Esophagus (tissue), 2 donors: ENCODE data around the gene ALOX15. TPM values are rescaled to one million over a fixed set of nuclear protein-coding genes. Genes with fewer than 3 reads are reported as not detected.
"Not testable (repeated sequence)": the region's sequence is repeated elsewhere in the genome, so short reads cannot be mapped to it uniquely, and the experiment has no call there.

Source experiments
- H3K27ac ChIP-seq, 2 donors: one replicate each; pipeline ENCODE4 v1.5.1; 2013; ENCODE audit warnings: low read depth in 2 of 2, mild to moderate bottlenecking in 2 of 2, inconsistent platforms in 1 of 2, low read length in 1 of 2, moderate library complexity in 1 of 2
- H3K27me3 ChIP-seq, 2 donors: one replicate each; pipeline ENCODE4 v1.6.1; 2013; ENCODE audit warnings: low read length in 2 of 2, control low read depth in 1 of 2, mild to moderate bottlenecking in 1 of 2; ENCODE audit not compliant: insufficient read depth in 2 of 2, control insufficient read depth in 1 of 2
- H3K36me3 ChIP-seq, 2 donors: one replicate each; pipeline ENCODE4 v1.6.1; 2013; ENCODE audit warnings: low read length in 1 of 2; ENCODE audit not compliant: control insufficient read depth in 2 of 2, insufficient read depth in 2 of 2
- H3K4me1 ChIP-seq, 2 donors: one replicate each; pipeline ENCODE4 v1.6.1; 2013; ENCODE audit warnings: low read length in 1 of 2; ENCODE audit not compliant: control insufficient read depth in 2 of 2, insufficient read depth in 2 of 2
- H3K4me3 ChIP-seq, 2 donors: one replicate each; pipeline ENCODE4 v1.5.1; 2013; ENCODE audit warnings: low read length in 2 of 2, mild to moderate bottlenecking in 2 of 2, low read depth in 1 of 2, moderate library complexity in 1 of 2
- H3K9me3 ChIP-seq, 2 donors: one replicate each; pipeline ENCODE4 v1.6.1; 2013; ENCODE audit warnings: mild to moderate bottlenecking in 2 of 2, low read depth in 1 of 2, low read length in 1 of 2, moderate library complexity in 1 of 2; ENCODE audit not compliant: control insufficient read depth in 2 of 2, insufficient read depth in 1 of 2
- WGBS, 2 donors: extraction: QIAGEN DNeasy Blood & Tissue Kit; methylation state at CpG; one replicate each; pipeline ENCODE4 v1.1.7; 2013; 5-methylcytosine and 5-hydroxymethylcytosine counted together
- polyA plus RNA-seq, 2 donors: library from polyadenylated mRNA; stranded (reverse); fragments of 200-250 nt; gene quantifications; one replicate each; pipeline ENCODE4 v1.2.3, GENCODE V29; 2013
- donor health status: healthy with polysubstance abuse.
- donor health status: Bipolar disorder and iron deficiency.

Gene ALOX15
- polyA plus RNA-seq, 2 donors = 0.04 to 0.22 TPM

- Histone ChIP-seq H3K4me1 (peaks cover 12 to 13% of the 10 kb centered on the region in 2 donors), H3K27me3 (peaks cover 9 to 15% of the 10 kb centered on the region in 2 donors), H3K4me3 (peak overlapping the region; percentile 33 to 39)
- WGBS, 2 donors = 7 to 10% methylated on average over 25 of the region's 56 CpGs
- H3K36me3 ChIP-seq, H3K27ac ChIP-seq, H3K9me3 ChIP-seq: not testable (repeated sequence)
These were observed 2.0 kb downstream of the ALOX15 start for GRCh38 chr17:4639301-4640059.

- not testable (repeated sequence) for H3K36me3 ChIP-seq, H3K27ac ChIP-seq, H3K9me3 ChIP-seq
- Histone ChIP-seq H3K4me1 (peaks cover 12 to 13% of the 10 kb centered on the region in 2 donors), H3K27me3 (peaks cover 9 to 15% of the 10 kb centered on the region in 2 donors), H3K4me3 (peak overlapping the region in 1 of 2 donors; percentile 33)
- 42 to 43% methylated on average over 8 of the region's 8 CpGs for WGBS, 2 donors
These were observed 2.7 kb downstream of the ALOX15 start for GRCh38 chr17:4638766-4639165.

GRCh38 chr17:4636474-4637100 is 4.9 kb downstream of the ALOX15 start:
- Histone ChIP-seq H3K9me3 (no peaks in the 10 kb centered on the region), H3K27ac (no peak overlapping the region), H3K4me1 (peaks cover 9 to 13% of the 10 kb centered on the region in 2 donors), H3K27me3 (peaks cover 4 to 9% of the 10 kb centered on the region in 2 donors), H3K4me3 (no peak overlapping the region), H3K36me3 (no peaks in the 10 kb centered on the region)
- 59 to 60% methylated on average over 12 of the region's 12 CpGs for WGBS, 2 donors

GRCh38 chr17:4635823-4636375 is 5.6 kb downstream of the ALOX15 start:
- Histone ChIP-seq H3K9me3 (no peaks in the 10 kb centered on the region), H3K4me1 (peaks cover 5 to 11% of the 10 kb centered on the region in 2 donors), H3K36me3 (no peaks in the 10 kb centered on the region), H3K27me3 (peaks cover 0 to 5% of the 10 kb centered on the region in 2 donors), H3K27ac (no peak overlapping the region), H3K4me3 (no peak overlapping the region)
- WGBS, 2 donors = 9 to 13% methylated on average over 6 to 10 of the region's 10 CpGs

GRCh38 chr17:4634976-4635375 is 6.5 kb downstream of the ALOX15 start:
- no peak overlapping the region for H3K27ac ChIP-seq
- H3K27me3 ChIP-seq = peaks cover 0 to 5% of the 10 kb centered on the region in 2 donors
- H3K4me1 ChIP-seq = peaks cover 5 to 11% of the 10 kb centered on the region in 2 donors
- no peaks in the 10 kb centered on the region for H3K9me3 ChIP-seq
- no peaks in the 10 kb centered on the region for H3K36me3 ChIP-seq
- WGBS, 2 donors = 57% methylated on average over 4 of the region's 4 CpGs
- H3K4me3 ChIP-seq = no peak overlapping the region

- H3K27me3 ChIP-seq = no peaks in the 10 kb centered on the region
- H3K36me3 ChIP-seq = no peaks in the 10 kb centered on the region
- 93 to 95% methylated on average over 2 of the region's 2 CpGs for WGBS, 2 donors
- H3K27ac ChIP-seq = no peak overlapping the region
- no peaks in the 10 kb centered on the region for H3K9me3 ChIP-seq
- H3K4me3 ChIP-seq = no peak overlapping the region
- H3K4me1 ChIP-seq = peaks cover 0 to 5% of the 10 kb centered on the region in 2 donors
These were observed 7.8 kb downstream of the ALOX15 start for GRCh38 chr17:4633643-4634042.

- WGBS, 2 donors = 60 to 70% methylated on average over 7 of the region's 7 CpGs
- peaks cover 0 to 5% of the 10 kb centered on the region in 2 donors for H3K4me1 ChIP-seq
- no peaks in the 10 kb centered on the region for H3K27me3 ChIP-seq
- H3K4me3 ChIP-seq = no peak overlapping the region
- no peak overlapping the region for H3K27ac ChIP-seq
- no peaks in the 10 kb centered on the region for H3K9me3 ChIP-seq
- H3K36me3 ChIP-seq = no peaks in the 10 kb centered on the region
These were observed 8.9 kb downstream of the ALOX15 start for GRCh38 chr17:4632581-4632920.

- WGBS, 2 donors = 73 to 83% methylated on average over 21 of the region's 21 CpGs
- Histone ChIP-seq H3K4me3 (no peak overlapping the region), H3K4me1 (peaks cover 0 to 5% of the 10 kb centered on the region in 2 donors), H3K27ac (no peak overlapping the region), H3K9me3 (no peaks in the 10 kb centered on the region), H3K36me3 (no peaks in the 10 kb centered on the region), H3K27me3 (no peaks in the 10 kb centered on the region)
These were observed 9.5 kb downstream of the ALOX15 start for GRCh38 chr17:4631836-4632580.

GRCh38 chr17:4631431-4631830 is 10.0 kb downstream of the ALOX15 start:
- no peaks in the 10 kb centered on the region for H3K36me3 ChIP-seq
- H3K27me3 ChIP-seq = no peaks in the 10 kb centered on the region

More at GRCh38 chr17:4631431-4631830, 10.0 kb downstream of the ALOX15 start:
- Histone ChIP-seq H3K27ac (no peak overlapping the region), H3K9me3 (no peaks in the 10 kb centered on the region), H3K4me3 (no peak overlapping the region), H3K4me1 (peaks cover 0 to 5% of the 10 kb centered on the region in 2 donors)
- WGBS, 2 donors = 67 to 80% methylated on average over 8 of the region's 8 CpGs
